Measurements from ENCODE around the gene NCAPG. TPM values are rescaled to one million over a fixed set of nuclear protein-coding genes. Genes with fewer than 3 reads are reported as not detected.

NCAPG gene
- total and polyA plus RNA-seq, 2 of the 4 experiments (the other 2 are of a cell fraction) = 10.9 to 26.7 TPM

DNA sequence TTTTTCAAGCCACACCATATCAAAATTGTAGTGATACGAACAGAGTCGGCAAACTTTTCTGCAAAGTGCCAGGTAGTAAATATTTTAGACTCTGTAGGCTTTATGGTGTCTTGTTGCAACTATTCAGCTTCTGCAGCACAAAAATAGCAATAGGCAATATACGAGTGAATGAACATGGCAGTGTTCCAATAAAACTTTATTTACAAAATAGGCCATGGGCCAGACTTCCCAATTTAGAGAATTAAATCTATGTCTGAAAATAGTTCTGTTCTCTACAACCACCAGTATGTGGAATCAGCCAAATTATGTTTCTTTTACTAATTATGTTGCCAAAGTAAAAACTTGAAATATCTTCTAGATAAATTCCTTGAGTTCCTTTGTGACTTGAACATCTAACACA is 56.5 kb downstream of the NCAPG start:
- Histone ChIP-seq H3K9ac (ENCODE audit: low read depth, low read length) (no peak overlapping the region), H3K23ac (ENCODE audit: low read depth, low read length) (no peak overlapping the region), H2BK5ac (ENCODE audit: low read depth, low read length, poor library complexity, severe bottlenecking) (no peak overlapping the region), H4K20me1 (ENCODE audit: insufficient read depth, low read length) (no peaks in the 10 kb centered on the region), H3K27me3 (ENCODE audit: control insufficient read depth, insufficient read depth, low read length) (no peaks in the 10 kb centered on the region), H2BK15ac (ENCODE audit: low read depth, low read length) (no peak overlapping the region), H3K4me2 (ENCODE audit: low read depth, low read length) (no peak overlapping the region), H3K79me1 (ENCODE audit: low read depth in 1 of 2, low read length in 2 of 2) (no peaks in the 10 kb centered on the region; a peak in 1 of 4 replicates), H3K9me1 (ENCODE audit: insufficient read depth, low read length) (no peaks in the 10 kb centered on the region), H3K4me1 (ENCODE audit: control insufficient read depth, insufficient read depth, low read length) (peaks cover 2% of the 10 kb centered on the region; the same call in 1 of the 2 replicates), H3K56ac (ENCODE audit: extremely low read depth, insufficient read depth, low read length) (no peak overlapping the region), H4K8ac (ENCODE audit: low read depth in 2 of 2, low read length in 2 of 2) (no peak overlapping the region), H2BK120ac (ENCODE audit: low read depth, low read length) (no peak overlapping the region), H2AK9ac (replicated peaks; ENCODE audit: low read depth, low read length, poor library complexity) (no peak overlapping the region), H3K36me3 (ENCODE audit: control insufficient read depth, insufficient read depth, low read length) (no peaks in the 10 kb centered on the region), H3K4ac (ENCODE audit: low read depth, low read length) (no peak overlapping the region), H3K9me3 (ENCODE audit: control insufficient read depth, insufficient read depth, low read length) (no peaks in the 10 kb centered on the region), H3K18ac (ENCODE audit: low read depth, low read length) (no peak overlapping the region), H3K27ac (ENCODE audit: insufficient read depth, low read length) (no peak overlapping the region), H4K91ac (ENCODE audit: insufficient read depth, low read depth, low read length) (no peak overlapping the region), H3K4me3 (ENCODE audit: insufficient read depth, low read depth, low read length) (no peak overlapping the region), H2BK20ac (ENCODE audit: low read depth, low read length) (no peak overlapping the region), H3K14ac (replicated peaks; ENCODE audit: low read depth, low read length) (no peak overlapping the region), H2AFZ (replicated peaks; ENCODE audit: low read length, poor library complexity) (no peak overlapping the region), H4K5ac (ENCODE audit: low read depth, low read length) (no peak overlapping the region), H2AK5ac (ENCODE audit: low read depth, low read length) (no peak overlapping the region)
- DNase-seq (no peak), ATAC-seq (ENCODE audit: low read depth) (no peak)
- in situ Hi-C loops (cut with MboI; ENCODE audit: low sequenced_read_pairs) = no loop called here
- TF ChIP-seq, protein P1, sequence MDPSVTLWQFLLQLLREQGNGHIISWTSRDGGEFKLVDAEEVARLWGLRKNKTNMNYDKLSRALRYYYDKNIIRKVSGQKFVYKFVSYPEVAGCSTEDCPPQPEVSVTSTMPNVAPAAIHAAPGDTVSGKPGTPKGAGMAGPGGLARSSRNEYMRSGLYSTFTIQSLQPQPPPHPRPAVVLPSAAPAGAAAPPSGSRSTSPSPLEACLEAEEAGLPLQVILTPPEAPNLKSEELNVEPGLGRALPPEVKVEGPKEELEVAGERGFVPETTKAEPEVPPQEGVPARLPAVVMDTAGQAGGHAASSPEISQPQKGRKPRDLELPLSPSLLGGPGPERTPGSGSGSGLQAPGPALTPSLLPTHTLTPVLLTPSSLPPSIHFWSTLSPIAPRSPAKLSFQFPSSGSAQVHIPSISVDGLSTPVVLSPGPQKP (IDR thresholded peaks at IDR 0.05; ENCODE audit: borderline replicate concordance, low read depth, low read length) = no peak
- TF ChIP-seq, protein P2, sequence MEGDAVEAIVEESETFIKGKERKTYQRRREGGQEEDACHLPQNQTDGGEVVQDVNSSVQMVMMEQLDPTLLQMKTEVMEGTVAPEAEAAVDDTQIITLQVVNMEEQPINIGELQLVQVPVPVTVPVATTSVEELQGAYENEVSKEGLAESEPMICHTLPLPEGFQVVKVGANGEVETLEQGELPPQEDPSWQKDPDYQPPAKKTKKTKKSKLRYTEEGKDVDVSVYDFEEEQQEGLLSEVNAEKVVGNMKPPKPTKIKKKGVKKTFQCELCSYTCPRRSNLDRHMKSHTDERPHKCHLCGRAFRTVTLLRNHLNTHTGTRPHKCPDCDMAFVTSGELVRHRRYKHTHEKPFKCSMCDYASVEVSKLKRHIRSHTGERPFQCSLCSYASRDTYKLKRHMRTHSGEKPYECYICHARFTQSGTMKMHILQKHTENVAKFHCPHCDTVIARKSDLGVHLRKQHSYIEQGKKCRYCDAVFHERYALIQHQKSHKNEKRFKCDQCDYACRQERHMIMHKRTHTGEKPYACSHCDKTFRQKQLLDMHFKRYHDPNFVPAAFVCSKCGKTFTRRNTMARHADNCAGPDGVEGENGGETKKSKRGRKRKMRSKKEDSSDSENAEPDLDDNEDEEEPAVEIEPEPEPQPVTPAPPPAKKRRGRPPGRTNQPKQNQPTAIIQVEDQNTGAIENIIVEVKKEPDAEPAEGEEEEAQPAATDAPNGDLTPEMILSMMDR (conservative IDR thresholded peaks at IDR 0.05; ENCODE audit: low read depth, low read length) = no peak
- TF ChIP-seq MXI1 (IDR thresholded peaks at IDR 0.05; ENCODE audit: borderline replicate concordance, low read depth, low read length) = no peak
- TF ChIP-seq MAZ (IDR thresholded peaks at IDR 0.05; ENCODE audit: borderline replicate concordance, low read depth, low read length) = no peak
- no peak for TF ChIP-seq POLR2A (IDR thresholded peaks at IDR 0.05; ENCODE audit: low read depth, low read length)
- TF ChIP-seq CHD1 (IDR thresholded peaks at IDR 0.05; ENCODE audit: low read depth, low read length) = no peak
- TF ChIP-seq FOS (IDR thresholded peaks at IDR 0.05; ENCODE audit: low read depth, low read length) = no peak
- TF ChIP-seq BHLHE40 (IDR thresholded peaks at IDR 0.05; ENCODE audit: low read depth, low read length) = no peak
- TF ChIP-seq, protein P3, sequence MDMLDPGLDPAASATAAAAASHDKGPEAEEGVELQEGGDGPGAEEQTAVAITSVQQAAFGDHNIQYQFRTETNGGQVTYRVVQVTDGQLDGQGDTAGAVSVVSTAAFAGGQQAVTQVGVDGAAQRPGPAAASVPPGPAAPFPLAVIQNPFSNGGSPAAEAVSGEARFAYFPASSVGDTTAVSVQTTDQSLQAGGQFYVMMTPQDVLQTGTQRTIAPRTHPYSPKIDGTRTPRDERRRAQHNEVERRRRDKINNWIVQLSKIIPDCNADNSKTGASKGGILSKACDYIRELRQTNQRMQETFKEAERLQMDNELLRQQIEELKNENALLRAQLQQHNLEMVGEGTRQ (IDR thresholded peaks at IDR 0.05; ENCODE audit: low read depth, low read length) = no peak
- TF ChIP-seq RFX5 (IDR thresholded peaks at IDR 0.05; ENCODE audit: low read depth, low read length) = no peak
- no peak for TF ChIP-seq SMC3 (IDR thresholded peaks at IDR 0.05; ENCODE audit: low read depth, low read length)
- TF ChIP-seq RCOR1 (IDR thresholded peaks at IDR 0.05; ENCODE audit: insufficient replicate concordance, low read length) = no peak
- TF ChIP-seq RAD21 (IDR thresholded peaks at IDR 0.05; ENCODE audit: low read length) = no peak
- dilution Hi-C loops (cut with HindIII; ENCODE audit: low sequenced_read_pairs, unreplicated experiment) = no loop called here
- no CpG with 5 or more reads among the region's 3 CpGs for WGBS, 2 experiments (ENCODE audit: extremely low coverage in 2 of 2, insufficient read length in 1 of 2)
- POLR2A ChIA-PET (ENCODE audit: unreplicated experiment) = no interaction called here
- BruUV-seq (replicated peaks) = no TSS peak
- intact Hi-C loops (cut with micrococcal nuclease) = no loop called here
- CTCF ChIA-PET = no interaction called here
